Measurements from ENCODE around the gene GABPB2.

Gene GABPB2

DNA sequence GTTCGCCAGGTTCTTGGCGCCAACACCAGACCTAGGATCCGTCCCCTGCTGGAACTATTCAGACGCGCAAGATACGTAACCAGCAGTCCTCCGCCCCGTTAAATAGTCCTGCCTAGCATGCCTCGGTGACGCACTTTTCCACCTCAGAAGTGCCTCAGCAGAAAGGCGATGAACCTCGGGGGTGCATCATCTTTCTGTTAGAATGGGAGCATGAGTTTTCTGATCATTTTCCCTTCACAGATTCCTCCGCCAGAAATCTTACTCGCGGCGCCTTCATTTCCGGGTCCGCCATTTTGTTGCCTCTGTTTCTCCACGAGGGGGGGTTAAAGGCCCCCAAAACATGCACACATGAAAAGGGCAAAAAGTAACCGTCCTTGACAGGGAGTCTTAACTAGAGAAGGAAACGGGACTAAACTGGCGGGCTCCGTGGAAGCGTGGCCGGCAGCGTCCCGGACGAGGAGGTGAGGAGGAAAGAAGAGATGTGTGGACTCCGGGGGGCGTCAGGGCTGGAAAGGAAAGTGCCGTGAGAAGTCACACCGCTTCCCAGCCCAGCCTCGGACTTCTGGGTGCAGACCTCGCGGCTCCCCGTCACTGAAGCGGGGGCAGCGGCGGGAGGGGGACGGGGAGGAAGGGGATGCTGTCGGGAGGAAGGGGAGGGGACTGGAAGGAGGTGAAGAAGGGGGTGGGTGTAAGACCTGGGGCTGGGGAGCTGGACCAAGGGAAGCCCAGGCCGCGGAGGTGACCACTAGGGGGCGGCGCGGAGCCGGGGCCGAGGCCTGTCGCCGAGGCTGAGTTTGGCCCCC lies at the start of gene GABPB2:
GABPB2 (plus strand) TSS at position 288 of the 803 bp plus-strand sequence. CDS start 17,429 bp downstream, outside the sequence.
- no peaks in the 10 kb centered on the region for H3K27me3 ChIP-seq (ENCODE audit: control insufficient read depth, insufficient read depth, low read length)
- DNase-seq (ENCODE audit: low read depth, low spot score), result peak; percentile 78
- H3K4me1 ChIP-seq (ENCODE audit: control insufficient read depth, insufficient read depth, low read length), result no peaks in the 10 kb centered on the region
- WGBS (ENCODE audit: insufficient coverage, insufficient read length), result no CpG with 5 or more reads among the region's 50 CpGs
- no peaks in the 10 kb centered on the region for H3K9me3 ChIP-seq (ENCODE audit: control insufficient read depth, insufficient read depth, low read length)
- peak within 1 kb of the TSS; percentile 62; the same call in 1 of the 2 replicates for H3K4me3 ChIP-seq (ENCODE audit: low read length)
- H3K27ac ChIP-seq (ENCODE audit: low read length), result no peak within 1 kb of the TSS
- H3K36me3 ChIP-seq (ENCODE audit: control insufficient read depth, insufficient read depth, low read length), result no peaks in the 10 kb centered on the region

DNA sequence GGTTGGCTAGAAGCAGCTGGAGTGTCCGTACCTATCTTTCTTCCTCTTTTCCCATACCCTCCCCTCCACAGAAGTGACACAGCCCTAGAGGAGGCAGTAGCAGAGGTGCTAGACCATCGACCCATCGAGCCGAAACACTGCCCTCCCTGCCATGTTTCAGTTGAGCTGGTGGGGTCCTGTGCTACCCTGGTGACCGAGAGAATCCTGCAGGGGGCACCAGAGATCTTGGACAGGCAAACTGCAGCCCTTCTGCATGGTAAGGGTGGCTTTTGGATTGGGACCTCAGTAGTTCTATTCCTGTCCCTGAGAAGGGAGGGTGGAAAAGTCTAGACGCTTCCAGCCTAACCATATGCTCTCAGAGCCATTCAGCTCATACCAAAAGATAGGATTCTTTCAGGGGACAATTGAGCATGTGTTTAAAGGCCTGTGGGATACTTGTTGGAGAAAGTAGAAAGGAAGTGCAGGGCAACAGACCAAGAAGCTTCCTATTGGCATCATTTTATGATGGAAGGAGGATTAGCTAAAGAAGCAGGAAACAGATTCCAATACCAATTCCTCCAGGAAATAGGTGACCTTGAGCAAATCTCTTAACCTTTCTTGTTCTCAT lies 45.9 kb upstream of the GABPB2 start:
- no CpG with 5 or more reads among the region's 6 CpGs for WGBS (ENCODE audit: insufficient coverage, insufficient read length)
- peak; percentile 87 for DNase-seq (ENCODE audit: low read depth, low spot score)
- no peaks in the 10 kb centered on the region for H3K4me1 ChIP-seq (ENCODE audit: control insufficient read depth, insufficient read depth, low read length)
- no peaks in the 10 kb centered on the region for H3K27me3 ChIP-seq (ENCODE audit: control insufficient read depth, insufficient read depth, low read length)
- no peak overlapping the region for H3K4me3 ChIP-seq (ENCODE audit: low read length)
- no peak overlapping the region for H3K27ac ChIP-seq (ENCODE audit: low read length)
- H3K36me3 ChIP-seq (ENCODE audit: control insufficient read depth, insufficient read depth, low read length), result peaks cover 11% of the 10 kb centered on the region; the same call in 1 of the 2 replicates
- no peaks in the 10 kb centered on the region for H3K9me3 ChIP-seq (ENCODE audit: control insufficient read depth, insufficient read depth, low read length)

DNA sequence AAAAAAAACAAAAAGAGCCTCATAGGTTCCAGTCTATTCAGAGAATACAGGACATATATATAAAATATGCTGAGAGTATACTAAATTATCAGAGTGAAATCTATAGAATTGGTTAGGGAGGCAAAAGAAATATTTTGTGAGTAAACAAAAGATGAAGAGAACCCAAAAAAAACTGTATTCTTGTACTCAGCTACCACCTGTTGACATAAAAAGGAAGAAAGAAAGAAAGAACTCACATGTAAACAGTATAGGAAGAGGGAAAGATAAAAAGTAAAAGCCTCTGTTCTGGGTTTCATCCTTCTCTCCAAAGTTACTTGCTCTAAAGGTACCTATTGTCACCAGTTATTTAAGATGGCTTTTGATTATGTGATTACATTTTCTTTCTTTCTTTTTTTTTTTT lies 44.1 kb upstream of the GABPB2 start:
- Histone ChIP-seq H3K4me3 (ENCODE audit: low read length) (no peak overlapping the region), H3K4me1 (ENCODE audit: control insufficient read depth, insufficient read depth, low read length) (no peaks in the 10 kb centered on the region), H3K36me3 (ENCODE audit: control insufficient read depth, insufficient read depth, low read length) (peaks cover 12% of the 10 kb centered on the region; the same call in 1 of the 2 replicates), H3K27ac (ENCODE audit: low read length) (no peak overlapping the region), H3K9me3 (ENCODE audit: control insufficient read depth, insufficient read depth, low read length) (no peaks in the 10 kb centered on the region), H3K27me3 (ENCODE audit: control insufficient read depth, insufficient read depth, low read length) (no peaks in the 10 kb centered on the region)
- no peak for DNase-seq (ENCODE audit: low read depth, low spot score)

DNA sequence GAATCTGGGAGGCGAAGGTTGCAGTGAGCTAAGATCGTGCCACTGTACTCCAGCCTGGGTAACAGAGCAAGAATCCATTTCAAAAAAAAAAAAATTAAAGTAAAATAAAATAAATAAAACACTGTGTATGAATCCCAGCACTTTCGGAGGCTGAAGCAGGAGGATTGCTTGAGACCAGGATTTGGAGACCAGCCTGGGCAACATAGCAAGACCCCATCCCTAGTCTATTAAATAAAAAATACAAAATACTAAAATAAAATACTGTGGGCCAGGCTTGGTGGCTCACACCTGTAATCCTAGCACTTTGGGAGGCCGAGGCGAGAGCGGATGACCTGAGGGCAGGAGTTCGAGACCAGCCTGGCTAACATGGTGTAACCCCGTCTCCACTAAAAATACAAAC lies 38.4 kb upstream of the GABPB2 start:
- Histone ChIP-seq H3K4me1 (ENCODE audit: control insufficient read depth, insufficient read depth, low read length) (peaks cover 5% of the 10 kb centered on the region), H3K27me3 (ENCODE audit: control insufficient read depth, insufficient read depth, low read length) (no peaks in the 10 kb centered on the region), H3K36me3 (ENCODE audit: control insufficient read depth, insufficient read depth, low read length) (peaks cover 14% of the 10 kb centered on the region; the same call in 1 of the 2 replicates), H3K27ac (ENCODE audit: low read length) (no peak overlapping the region), H3K9me3 (ENCODE audit: control insufficient read depth, insufficient read depth, low read length) (no peaks in the 10 kb centered on the region), H3K4me3 (ENCODE audit: low read length) (no peak overlapping the region)
- DNase-seq (ENCODE audit: low read depth, low spot score), result no peak
- WGBS (ENCODE audit: insufficient coverage, insufficient read length), result no CpG with 5 or more reads among the region's 8 CpGs

DNA sequence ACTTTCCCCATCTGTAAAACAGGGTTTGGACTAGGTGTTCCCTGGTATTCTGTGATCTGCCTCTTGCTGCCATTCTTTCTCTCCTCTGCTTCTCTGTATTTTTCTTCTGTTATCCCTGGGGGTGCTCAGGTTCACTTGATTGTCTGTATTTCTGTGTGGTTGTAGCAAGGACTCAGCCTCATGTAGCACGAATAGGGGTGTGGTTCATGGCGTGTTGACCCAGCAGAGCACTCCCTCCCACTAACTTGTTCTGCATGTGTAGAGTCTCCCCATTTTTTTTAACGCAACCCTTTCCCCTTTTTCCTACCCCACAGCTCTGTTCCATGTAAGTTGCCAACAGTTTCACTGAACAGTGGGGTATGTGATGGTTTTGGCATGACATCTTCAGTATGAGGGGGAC lies 35.4 kb upstream of the GABPB2 start:
- Histone ChIP-seq H3K27me3 (ENCODE audit: control insufficient read depth, insufficient read depth, low read length) (no peaks in the 10 kb centered on the region), H3K4me3 (ENCODE audit: low read length) (no peak overlapping the region), H3K27ac (ENCODE audit: low read length) (no peak overlapping the region), H3K4me1 (ENCODE audit: control insufficient read depth, insufficient read depth, low read length) (peaks cover 6% of the 10 kb centered on the region), H3K9me3 (ENCODE audit: control insufficient read depth, insufficient read depth, low read length) (no peaks in the 10 kb centered on the region), H3K36me3 (ENCODE audit: control insufficient read depth, insufficient read depth, low read length) (peaks cover 8% of the 10 kb centered on the region; the same call in 1 of the 2 replicates)
- WGBS (ENCODE audit: insufficient coverage, insufficient read length), result no CpG with 5 or more reads among the region's 3 CpGs
- no peak for DNase-seq (ENCODE audit: low read depth, low spot score)

DNA sequence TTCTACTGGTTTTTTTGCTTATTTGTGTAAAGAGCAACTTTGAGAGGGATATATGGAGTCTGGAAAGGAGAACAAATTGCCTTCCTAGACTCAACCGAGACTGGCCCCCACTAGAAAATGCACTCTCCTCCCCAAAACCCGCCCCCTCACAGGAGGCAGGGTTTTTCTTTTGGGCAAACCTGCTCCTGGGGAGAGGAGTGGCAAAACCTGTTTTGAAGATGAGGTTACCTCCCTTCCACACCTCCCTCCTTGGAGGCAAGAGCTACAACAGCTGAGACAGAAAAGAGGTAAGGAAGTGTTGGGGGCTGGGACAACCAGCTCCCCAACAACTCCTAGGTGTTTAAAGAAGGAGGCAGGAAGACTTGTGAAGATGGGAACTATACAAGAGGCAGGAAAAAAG lies 34.2 kb upstream of the GABPB2 start, which contains the start of gene BNIPL:
BNIPL (plus strand) TSS at position 231 of the 400 bp plus-strand sequence; CDS start at position 371, 140 bp downstream.
- no peak for DNase-seq (ENCODE audit: low read depth, low spot score)
- no CpG with 5 or more reads among the region's 2 CpGs for WGBS (ENCODE audit: insufficient coverage, insufficient read length)
- H3K9me3 ChIP-seq (ENCODE audit: control insufficient read depth, insufficient read depth, low read length), result no peaks in the 10 kb centered on the region
- H3K27ac ChIP-seq (ENCODE audit: low read length), result no peak within 1 kb of the TSS
- no peak within 1 kb of the TSS for H3K4me3 ChIP-seq (ENCODE audit: low read length)
- H3K4me1 ChIP-seq (ENCODE audit: control insufficient read depth, insufficient read depth, low read length), result peaks cover 6% of the 10 kb centered on the region
- peaks cover 8% of the 10 kb centered on the region; the same call in 1 of the 2 replicates for H3K36me3 ChIP-seq (ENCODE audit: control insufficient read depth, insufficient read depth, low read length)
- no peaks in the 10 kb centered on the region for H3K27me3 ChIP-seq (ENCODE audit: control insufficient read depth, insufficient read depth, low read length)

DNA sequence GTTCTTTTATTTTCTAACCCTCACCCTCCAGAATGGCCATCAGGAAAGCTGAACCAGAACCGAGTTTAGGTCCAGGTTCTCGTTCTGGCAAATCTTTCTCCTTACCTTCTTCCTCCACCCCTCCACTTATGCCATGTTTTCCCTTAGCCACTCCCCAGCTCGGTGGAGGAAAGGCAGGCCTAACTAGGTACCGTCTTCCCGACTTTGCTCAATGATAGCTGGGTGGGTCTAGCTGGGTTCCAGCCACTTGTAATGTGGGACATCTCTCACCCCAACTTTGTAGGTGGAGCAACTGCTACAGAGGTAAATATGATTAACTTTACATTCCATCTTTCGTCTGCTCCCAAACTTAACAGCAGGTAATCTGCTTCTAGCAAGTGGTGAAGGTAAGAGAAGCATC lies 33.5 kb upstream of the GABPB2 start:
- H3K27ac ChIP-seq (ENCODE audit: low read length), result no peak overlapping the region

DNA sequence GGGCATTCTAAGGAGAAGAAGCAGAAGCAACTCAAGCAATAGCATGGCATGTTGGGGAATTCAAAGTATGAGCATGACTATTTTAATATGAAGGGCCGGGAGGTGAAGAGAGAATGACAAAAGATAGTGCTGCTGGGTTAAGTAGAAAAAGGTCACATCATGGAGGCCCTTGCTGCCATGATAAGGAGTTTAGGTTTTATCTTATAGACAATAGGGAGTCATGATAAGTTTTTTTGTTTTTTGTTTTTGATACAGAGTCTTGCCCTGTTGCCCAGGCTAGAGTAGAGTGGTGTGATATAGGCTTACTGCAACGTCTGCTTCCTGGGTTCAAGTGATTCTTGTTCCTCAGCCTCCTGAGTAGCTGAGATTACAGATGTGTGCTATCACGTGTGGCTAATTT lies 31.0 kb upstream of the GABPB2 start:
- Histone ChIP-seq H3K27ac (ENCODE audit: low read length) (no peak overlapping the region), H3K36me3 (ENCODE audit: control insufficient read depth, insufficient read depth, low read length) (no peaks in the 10 kb centered on the region; the same call in 1 of the 2 replicates), H3K4me1 (ENCODE audit: control insufficient read depth, insufficient read depth, low read length) (peaks cover 6% of the 10 kb centered on the region), H3K9me3 (ENCODE audit: control insufficient read depth, insufficient read depth, low read length) (no peaks in the 10 kb centered on the region), H3K27me3 (ENCODE audit: control insufficient read depth, insufficient read depth, low read length) (no peaks in the 10 kb centered on the region), H3K4me3 (ENCODE audit: low read length) (no peak overlapping the region)
- WGBS (ENCODE audit: insufficient coverage, insufficient read length), result no CpG with 5 or more reads among the region's 3 CpGs
- DNase-seq (ENCODE audit: low read depth, low spot score), result no peak

More for the DNA sequence above, 33.5 kb upstream of the GABPB2 start:
- Histone ChIP-seq H3K9me3 (ENCODE audit: control insufficient read depth, insufficient read depth, low read length) (no peaks in the 10 kb centered on the region), H3K4me1 (ENCODE audit: control insufficient read depth, insufficient read depth, low read length) (peaks cover 6% of the 10 kb centered on the region), H3K27me3 (ENCODE audit: control insufficient read depth, insufficient read depth, low read length) (no peaks in the 10 kb centered on the region), H3K36me3 (ENCODE audit: control insufficient read depth, insufficient read depth, low read length) (peaks cover 6% of the 10 kb centered on the region; the same call in 1 of the 2 replicates), H3K4me3 (ENCODE audit: low read length) (no peak overlapping the region)
- DNase-seq (ENCODE audit: low read depth, low spot score), result no peak
- no CpG with 5 or more reads among the region's 6 CpGs for WGBS (ENCODE audit: insufficient coverage, insufficient read length)

DNA sequence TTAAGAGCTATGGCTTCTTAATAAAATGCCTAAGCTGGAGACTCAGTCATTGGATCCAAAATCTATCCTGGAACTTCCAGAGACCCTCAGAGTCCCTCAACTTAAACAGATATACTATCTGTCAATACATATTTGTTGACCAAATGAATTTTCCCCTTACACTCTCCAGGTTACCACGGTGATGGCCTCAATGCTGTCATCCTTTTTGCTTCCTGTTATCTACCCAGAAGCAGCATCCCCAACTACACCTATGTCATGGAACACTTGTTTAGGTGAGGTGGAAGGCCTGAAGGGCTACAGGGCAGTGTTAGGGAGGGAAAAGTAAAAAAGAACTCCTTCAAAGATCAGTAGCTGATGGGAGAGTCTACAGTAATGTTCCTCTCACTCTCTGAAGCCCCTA lies 27.4 kb upstream of the GABPB2 start:
- Histone ChIP-seq H3K9me3 (ENCODE audit: control insufficient read depth, insufficient read depth, low read length) (no peaks in the 10 kb centered on the region), H3K27me3 (ENCODE audit: control insufficient read depth, insufficient read depth, low read length) (no peaks in the 10 kb centered on the region), H3K4me1 (ENCODE audit: control insufficient read depth, insufficient read depth, low read length) (peaks cover 2% of the 10 kb centered on the region; the same call in 1 of the 2 replicates), H3K27ac (ENCODE audit: low read length) (no peak overlapping the region), H3K4me3 (ENCODE audit: low read length) (no peak overlapping the region), H3K36me3 (ENCODE audit: control insufficient read depth, insufficient read depth, low read length) (no peaks in the 10 kb centered on the region)
- DNase-seq (ENCODE audit: low read depth, low spot score), result no peak
- no CpG with 5 or more reads among the region's 1 CpG for WGBS (ENCODE audit: insufficient coverage, insufficient read length)

DNA sequence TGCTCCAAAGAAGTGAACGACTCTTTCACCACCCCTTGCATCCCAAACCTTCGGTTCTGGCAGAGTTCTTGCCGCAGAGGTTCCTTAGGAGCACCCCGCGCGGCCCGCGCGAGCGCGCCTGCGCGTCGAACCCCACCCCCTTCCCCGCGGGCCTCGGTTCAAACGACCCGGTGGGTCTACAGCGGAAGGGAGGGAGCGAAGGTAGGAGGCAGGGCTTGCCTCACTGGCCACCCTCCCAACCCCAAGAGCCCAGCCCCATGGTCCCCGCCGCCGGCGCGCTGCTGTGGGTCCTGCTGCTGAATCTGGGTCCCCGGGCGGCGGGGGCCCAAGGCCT lies 23.0 kb upstream of the GABPB2 start, which contains the start of gene C1orf56:
C1orf56 (plus strand) TSS at position 161 of the 334 bp plus-strand sequence; CDS start at position 258, 97 bp downstream.
- no peaks in the 10 kb centered on the region for H3K4me1 ChIP-seq (ENCODE audit: control insufficient read depth, insufficient read depth, low read length)
- no peak for DNase-seq (ENCODE audit: low read depth, low spot score)
- H3K27me3 ChIP-seq (ENCODE audit: control insufficient read depth, insufficient read depth, low read length), result no peaks in the 10 kb centered on the region
- H3K9me3 ChIP-seq (ENCODE audit: control insufficient read depth, insufficient read depth, low read length), result no peaks in the 10 kb centered on the region
- 0 out of 2 replicates have a peak, but pooled peaks cover 2% of the 10 kb centered on the region for H3K36me3 ChIP-seq (ENCODE audit: control insufficient read depth, insufficient read depth, low read length)
- H3K4me3 ChIP-seq (ENCODE audit: low read length), result peak within 1 kb of the TSS; percentile 73; the same call in 1 of the 2 replicates
- no peak within 1 kb of the TSS for H3K27ac ChIP-seq (ENCODE audit: low read length)
- no CpG with 5 or more reads among the region's 29 CpGs for WGBS (ENCODE audit: insufficient coverage, insufficient read length)
